Measurements from ENCODE around the gene IGSF23.
A peak's percentile ranks its signal among the peaks of the same experiment; 100 is the strongest.

IGSF23 gene

GRCh38 chr19:44613295-44614178, at the start of gene IGSF23:
IGSF23 (plus strand) TSS chr19:44613563; CDS start chr19:44613646, 83 bp downstream.
- DNase-seq (ENCODE audit: low read depth) = no peak

GRCh38 chr19:44566984-44567383, 46.4 kb upstream of the IGSF23 start:
- no peak for DNase-seq (ENCODE audit: low read depth)

GRCh38 chr19:44567745-44568144, 45.6 kb upstream of the IGSF23 start:
- DNase-seq (ENCODE audit: low read depth) = no peak

- DNase-seq (ENCODE audit: low read depth) = no peak
Measured at GRCh38 chr19:44570603-44570983, 42.8 kb upstream of the IGSF23 start.

- DNase-seq (ENCODE audit: low read depth) = peak; percentile 71
Measured at GRCh38 chr19:44570984-44571684, 42.2 kb upstream of the IGSF23 start.

GRCh38 chr19:44571830-44572580, 41.4 kb upstream of the IGSF23 start:
- no peak for DNase-seq (ENCODE audit: low read depth)

- DNase-seq (ENCODE audit: low read depth) = no peak
Measured at GRCh38 chr19:44572581-44572900, 40.8 kb upstream of the IGSF23 start.

- no peak for DNase-seq (ENCODE audit: low read depth)
Measured at GRCh38 chr19:44573183-44573582, 40.2 kb upstream of the IGSF23 start.

- no peak for DNase-seq (ENCODE audit: low read depth)
Measured at GRCh38 chr19:44573627-44574026, 39.7 kb upstream of the IGSF23 start.

- DNase-seq (ENCODE audit: low read depth) = no peak
Measured at GRCh38 chr19:44574186-44574950, 39.0 kb upstream of the IGSF23 start.

- no peak for DNase-seq (ENCODE audit: low read depth)
Measured at GRCh38 chr19:44575116-44575700, 38.2 kb upstream of the IGSF23 start.

- peak; percentile 14 for DNase-seq (ENCODE audit: low read depth)
Measured at GRCh38 chr19:44576843-44577565, 36.4 kb upstream of the IGSF23 start.

- no peak for DNase-seq (ENCODE audit: low read depth)
Measured at GRCh38 chr19:44577566-44577874, 35.8 kb upstream of the IGSF23 start.

GRCh38 chr19:44579663-44580365, 33.5 kb upstream of the IGSF23 start:
- no peak for DNase-seq (ENCODE audit: low read depth)

- no peak for DNase-seq (ENCODE audit: low read depth)
Measured at GRCh38 chr19:44580366-44580895, 32.9 kb upstream of the IGSF23 start.

GRCh38 chr19:44581288-44581687, 32.1 kb upstream of the IGSF23 start:
- no peak for DNase-seq (ENCODE audit: low read depth)

- DNase-seq (ENCODE audit: low read depth) = no peak
Measured at GRCh38 chr19:44582581-44583265, 30.6 kb upstream of the IGSF23 start.

GRCh38 chr19:44585371-44586133, 27.8 kb upstream of the IGSF23 start:
- peak; percentile 30 for DNase-seq (ENCODE audit: low read depth)

All from fibroblast of gingiva (primary cell).